HG02763 (cell line): ENCODE data around the gene APLP2.
"Not testable (repeated sequence)": the region's sequence is repeated elsewhere in the genome, so short reads cannot be mapped to it uniquely, and the experiment has no call there.

ENCODE experiments used
- ATAC-seq: cut with Tn5 transposase; IDR thresholded peaks from one replicate; pipeline ENCODE4 v1.9.1; 2021; ENCODE audit warnings: mild to moderate bottlenecking, moderate library complexity; ENCODE audit not compliant: unreplicated experiment

APLP2 gene

GRCh38 chr11:130188585-130189347 lies 119.1 kb downstream of the APLP2 start:
- no peak for ATAC-seq

DNA sequence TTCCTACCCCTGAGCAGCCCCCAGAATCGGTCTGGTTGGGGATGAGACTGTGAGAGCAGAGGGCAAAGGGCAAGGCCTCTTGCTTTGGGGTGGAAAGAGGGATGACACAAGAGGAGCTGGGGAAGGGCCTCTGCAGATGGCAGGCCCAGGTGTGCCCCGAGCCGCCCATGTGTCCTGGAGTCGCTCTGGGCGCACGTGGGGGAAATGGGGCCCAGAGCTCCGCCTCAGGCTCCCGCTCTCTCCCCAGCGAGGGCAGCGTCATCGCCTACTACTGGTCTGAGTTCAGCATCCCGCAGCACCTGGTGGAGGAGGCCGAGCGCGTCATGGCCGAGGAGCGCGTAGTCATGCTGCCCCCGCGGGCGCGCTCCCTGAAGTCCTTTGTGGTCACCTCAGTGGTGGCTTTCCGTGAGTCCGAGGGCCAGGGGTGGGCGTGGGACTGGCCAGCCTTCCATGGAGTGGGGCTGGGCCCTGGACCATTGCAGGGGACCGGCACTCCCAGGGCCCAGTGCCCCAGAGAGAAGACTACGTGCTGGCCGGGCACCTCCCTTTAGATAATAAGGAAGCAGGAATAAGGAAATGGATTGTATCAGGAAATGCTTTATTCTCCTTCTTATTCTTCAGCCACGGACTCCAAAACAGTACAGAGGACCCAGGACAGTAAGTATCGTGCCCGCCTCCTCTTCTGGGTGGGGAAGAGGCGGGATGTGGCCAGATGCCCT lies 120.0 kb downstream of the APLP2 start:
- no peak for ATAC-seq

DNA sequence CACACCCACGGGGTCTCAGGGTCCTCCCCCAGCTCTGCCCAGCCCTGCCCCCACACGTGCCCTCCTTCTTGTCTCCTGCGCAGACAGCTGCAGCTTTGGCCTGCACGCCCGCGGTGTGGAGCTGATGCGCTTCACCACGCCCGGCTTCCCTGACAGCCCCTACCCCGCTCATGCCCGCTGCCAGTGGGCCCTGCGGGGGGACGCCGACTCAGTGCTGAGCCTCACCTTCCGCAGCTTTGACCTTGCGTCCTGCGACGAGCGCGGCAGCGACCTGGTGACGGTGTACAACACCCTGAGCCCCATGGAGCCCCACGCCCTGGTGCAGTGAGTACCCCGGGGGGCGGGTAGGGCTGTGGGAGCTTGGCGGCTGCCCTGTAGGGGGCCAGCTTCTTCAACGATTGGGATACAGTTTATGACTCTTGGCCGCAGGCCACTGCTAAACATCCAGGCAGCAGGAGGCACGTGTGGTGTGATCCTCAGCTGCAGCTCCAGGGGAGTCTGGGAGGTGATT lies 120.7 kb downstream of the APLP2 start:
- ATAC-seq: no peak

DNA sequence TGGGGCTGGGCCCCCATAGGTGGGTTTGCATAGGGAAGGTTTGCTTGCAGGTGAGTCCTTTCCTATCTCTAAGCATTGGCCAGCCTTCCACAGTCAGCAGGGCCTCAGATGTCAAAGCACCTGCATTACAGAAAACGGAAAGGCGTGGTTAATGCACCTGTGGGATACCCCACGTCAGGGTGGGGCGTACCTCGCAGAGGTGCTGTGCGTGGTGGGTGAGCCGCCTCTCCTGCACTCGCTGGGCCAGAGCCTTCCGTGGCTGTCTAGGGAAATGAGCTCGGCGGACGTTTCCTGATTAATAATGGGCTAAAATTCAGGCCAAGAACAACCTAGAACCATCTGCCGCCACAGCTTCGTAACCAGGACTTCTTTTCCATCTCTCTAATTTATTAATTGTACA lies 122.2 kb downstream of the APLP2 start:
- ATAC-seq: no peak

DNA sequence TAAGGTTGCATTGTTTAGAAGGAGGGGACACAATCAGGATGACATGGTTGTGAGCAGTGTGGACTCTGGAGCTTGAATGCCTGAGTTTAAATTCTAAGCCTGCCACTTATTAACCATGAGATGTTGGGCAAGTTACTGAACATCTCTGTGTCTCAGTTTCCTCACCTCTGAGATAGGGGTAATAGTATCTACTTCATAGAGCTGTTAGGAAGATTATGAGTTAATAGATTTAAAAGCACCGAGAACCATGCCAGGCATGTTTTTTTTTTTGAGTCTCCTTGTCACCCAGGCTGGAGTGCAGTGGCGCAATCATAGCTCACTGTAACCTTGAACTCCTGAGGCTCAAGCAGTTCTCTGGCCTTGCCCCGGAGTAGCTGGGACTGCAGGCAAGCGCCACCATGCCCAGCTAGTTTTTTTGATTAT lies 123.2 kb downstream of the APLP2 start:
- no peak for ATAC-seq

GRCh38 chr11:130193551-130193950 lies 123.9 kb downstream of the APLP2 start:
- ATAC-seq: not testable (repeated sequence)
